GM18507 (cell line): ENCODE data around the gene GRXCR2.
"Not testable (repeated sequence)": the region's sequence is repeated elsewhere in the genome, so short reads cannot be mapped to it uniquely, and the experiment has no call there.

Experiments used
- DNase-seq: peaks from one replicate; pipeline ENCODE4 v3.0.0; 2011; ENCODE audit warnings: low read depth; ENCODE audit not compliant: insufficient read length; ENCODE audit errors: extremely low spot score
- FAIRE-seq: peaks from 2 replicates; lab custom pipeline; 2011; peaks lifted over from hg19 to GRCh38; lab: Jason Lieb, UNC

The GRXCR2 gene

GRCh38 chr5:145841299-145841698 lies 31.5 kb downstream of the GRXCR2 start:
- FAIRE-seq (no peak), DNase-seq (no peak)

- FAIRE-seq: no peak
- DNase-seq: no peak
Observed at GRCh38 chr5:145840458-145841132, 32.2 kb downstream of the GRXCR2 start.

- DNase-seq: no peak
- FAIRE-seq: no peak
Observed at GRCh38 chr5:145838276-145838675, 34.5 kb downstream of the GRXCR2 start.

GRCh38 chr5:145836241-145836640 lies 36.6 kb downstream of the GRXCR2 start:
- FAIRE-seq, DNase-seq: not testable (repeated sequence)

GRCh38 chr5:145835848-145836239 lies 37.0 kb downstream of the GRXCR2 start:
- FAIRE-seq (no peak), DNase-seq (no peak)

- FAIRE-seq (no peak), DNase-seq (peak; percentile 5)
Observed at GRCh38 chr5:145834917-145835847, 37.6 kb downstream of the GRXCR2 start, which contains the start of gene PRELID2. Gene PRELID2 (minus strand): TSS chr5:145835342. CDS start chr5:145835251, 91 bp downstream.

- FAIRE-seq: no peak
Observed at GRCh38 chr5:145834554-145834916, 38.3 kb downstream of the GRXCR2 start.

GRCh38 chr5:145833631-145834200 lies 39.1 kb downstream of the GRXCR2 start:
- DNase-seq (no peak), FAIRE-seq (no peak)

More at GRCh38 chr5:145834554-145834916, 38.3 kb downstream of the GRXCR2 start:
- DNase-seq: no peak

- DNase-seq (no peak), FAIRE-seq (no peak)
Observed at GRCh38 chr5:145830594-145830993, 42.2 kb downstream of the GRXCR2 start.

- FAIRE-seq: no peak
- no peak for DNase-seq
Observed at GRCh38 chr5:145829708-145830361, 43.0 kb downstream of the GRXCR2 start.

- FAIRE-seq (no peak), DNase-seq (no peak)
Observed at GRCh38 chr5:145826895-145827674, 45.7 kb downstream of the GRXCR2 start.

GRCh38 chr5:145825751-145826180 lies 47.0 kb downstream of the GRXCR2 start:
- no peak for DNase-seq
- FAIRE-seq: peak; percentile 70

GRCh38 chr5:145824040-145824439 lies 48.8 kb downstream of the GRXCR2 start:
- FAIRE-seq (no peak), DNase-seq (no peak)

GRCh38 chr5:145818604-145819003 lies 54.2 kb downstream of the GRXCR2 start:
- DNase-seq (no peak), FAIRE-seq (no peak)

GRCh38 chr5:145812877-145813276 lies 59.9 kb downstream of the GRXCR2 start:
- FAIRE-seq: no peak
- DNase-seq: no peak

- DNase-seq (no peak), FAIRE-seq (no peak)
Observed at GRCh38 chr5:145811834-145812625, 60.8 kb downstream of the GRXCR2 start.
